ENCODE measurements around the gene MFSD2B.

MFSD2B gene

DNA sequence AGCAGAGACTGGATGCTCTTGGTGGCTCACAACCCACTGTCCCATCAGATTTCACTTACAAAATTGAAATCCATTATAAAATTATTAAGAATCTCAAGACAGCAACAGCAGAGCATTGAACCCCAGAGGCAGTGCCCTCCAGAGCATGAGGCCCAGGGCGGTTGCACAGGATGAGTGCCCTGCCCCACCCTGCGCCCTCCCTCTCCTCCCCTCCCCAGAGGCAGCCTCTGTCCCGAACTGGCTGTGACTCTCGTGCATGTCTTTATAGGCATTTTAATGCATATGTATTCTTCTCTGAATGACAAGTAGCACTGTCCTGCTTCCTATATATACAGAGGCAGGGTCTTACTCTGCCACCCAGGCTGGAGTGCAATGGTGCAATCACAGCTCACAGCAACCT lies 10.4 kb downstream of the MFSD2B start:
- no peak overlapping the region for H3K4me3 ChIP-seq (ENCODE audit: low read depth, low read length)
- DNase-seq (ENCODE audit: low read depth) = no peak
- TF ChIP-seq, protein P1, sequence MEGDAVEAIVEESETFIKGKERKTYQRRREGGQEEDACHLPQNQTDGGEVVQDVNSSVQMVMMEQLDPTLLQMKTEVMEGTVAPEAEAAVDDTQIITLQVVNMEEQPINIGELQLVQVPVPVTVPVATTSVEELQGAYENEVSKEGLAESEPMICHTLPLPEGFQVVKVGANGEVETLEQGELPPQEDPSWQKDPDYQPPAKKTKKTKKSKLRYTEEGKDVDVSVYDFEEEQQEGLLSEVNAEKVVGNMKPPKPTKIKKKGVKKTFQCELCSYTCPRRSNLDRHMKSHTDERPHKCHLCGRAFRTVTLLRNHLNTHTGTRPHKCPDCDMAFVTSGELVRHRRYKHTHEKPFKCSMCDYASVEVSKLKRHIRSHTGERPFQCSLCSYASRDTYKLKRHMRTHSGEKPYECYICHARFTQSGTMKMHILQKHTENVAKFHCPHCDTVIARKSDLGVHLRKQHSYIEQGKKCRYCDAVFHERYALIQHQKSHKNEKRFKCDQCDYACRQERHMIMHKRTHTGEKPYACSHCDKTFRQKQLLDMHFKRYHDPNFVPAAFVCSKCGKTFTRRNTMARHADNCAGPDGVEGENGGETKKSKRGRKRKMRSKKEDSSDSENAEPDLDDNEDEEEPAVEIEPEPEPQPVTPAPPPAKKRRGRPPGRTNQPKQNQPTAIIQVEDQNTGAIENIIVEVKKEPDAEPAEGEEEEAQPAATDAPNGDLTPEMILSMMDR (conservative IDR thresholded peaks at IDR 0.05; ENCODE audit: low read depth, low read length) = no peak

DNA sequence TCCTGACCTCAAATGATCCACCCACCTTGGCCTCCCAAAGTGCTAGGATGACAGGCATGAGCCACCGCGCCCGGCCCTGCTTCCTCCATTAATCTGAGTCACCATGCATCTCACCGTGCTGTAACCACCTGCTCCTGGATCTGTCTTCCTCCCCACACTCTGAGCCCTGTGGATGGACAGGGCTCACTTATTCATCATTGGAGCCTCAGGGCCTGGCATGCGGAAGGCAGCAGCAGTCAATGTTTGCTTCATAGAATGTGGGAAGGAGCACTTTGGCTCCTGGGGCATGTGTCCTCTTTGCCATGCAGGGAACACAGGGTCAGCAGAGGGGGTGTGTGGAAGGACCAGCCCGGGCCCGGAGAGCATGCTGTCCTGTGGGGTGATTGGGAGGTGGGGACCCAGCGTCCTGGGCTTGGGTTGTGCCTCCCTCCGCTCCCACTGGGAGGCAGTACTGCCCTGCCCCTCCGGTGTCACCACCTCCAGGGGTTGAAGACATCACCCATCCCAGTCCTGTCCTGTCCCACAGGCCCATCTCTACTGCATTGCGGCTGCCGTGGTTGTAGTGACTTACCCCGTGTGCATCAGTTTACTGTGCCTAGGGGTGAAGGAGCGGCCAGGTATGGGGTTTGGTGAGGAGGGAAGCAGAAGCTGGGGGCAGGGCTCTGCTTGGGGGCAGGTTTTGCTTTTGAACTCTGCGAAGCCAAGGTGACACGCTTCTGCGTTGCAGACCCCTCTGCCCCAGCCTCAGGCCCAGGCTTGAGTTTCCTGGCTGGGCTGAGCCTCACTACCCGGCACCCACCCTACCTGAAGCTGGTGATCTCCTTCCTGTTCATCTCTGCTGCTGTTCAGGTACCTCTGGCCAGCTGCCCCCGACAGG lies 11.5 kb downstream of the MFSD2B start:
- TF ChIP-seq, protein P1 (conservative IDR thresholded peaks at IDR 0.05; ENCODE audit: low read depth, low read length) = peak; percentile 40
- H3K4me3 ChIP-seq (ENCODE audit: low read depth, low read length) = no peak overlapping the region
- no peak for DNase-seq (ENCODE audit: low read depth)

DNA sequence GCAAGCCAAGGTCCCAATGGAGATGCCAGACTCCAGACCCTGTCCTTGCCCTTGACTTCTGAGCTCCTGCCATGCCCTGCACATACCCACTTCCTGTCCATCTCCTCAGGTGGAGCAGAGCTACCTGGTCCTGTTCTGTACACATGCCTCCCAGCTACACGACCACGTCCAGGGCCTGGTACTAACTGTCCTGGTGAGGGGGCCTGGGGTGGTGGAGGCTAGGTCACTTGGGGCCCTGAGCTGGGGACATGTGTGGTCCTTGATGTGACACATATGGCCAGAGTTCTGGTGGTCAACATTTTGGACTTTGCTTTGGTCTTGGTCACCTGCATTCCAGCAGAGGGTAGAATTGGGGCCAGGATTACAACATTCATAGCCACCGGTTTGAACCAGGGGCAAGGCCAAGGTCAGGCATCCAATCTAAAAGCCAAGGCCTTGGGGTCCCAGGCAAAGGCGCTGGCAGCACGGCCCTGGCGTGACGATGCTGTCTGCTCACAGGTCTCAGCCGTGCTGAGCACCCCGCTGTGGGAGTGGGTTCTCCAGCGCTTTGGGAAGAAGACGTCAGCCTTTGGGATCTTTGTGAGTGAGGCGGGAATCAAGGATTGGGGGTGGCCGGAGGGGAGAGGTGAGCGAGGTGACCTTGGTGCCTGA lies 12.6 kb downstream of the MFSD2B start:
- no peak for DNase-seq (ENCODE audit: low read depth)
- no peak overlapping the region for H3K4me3 ChIP-seq (ENCODE audit: low read depth, low read length)

DNA sequence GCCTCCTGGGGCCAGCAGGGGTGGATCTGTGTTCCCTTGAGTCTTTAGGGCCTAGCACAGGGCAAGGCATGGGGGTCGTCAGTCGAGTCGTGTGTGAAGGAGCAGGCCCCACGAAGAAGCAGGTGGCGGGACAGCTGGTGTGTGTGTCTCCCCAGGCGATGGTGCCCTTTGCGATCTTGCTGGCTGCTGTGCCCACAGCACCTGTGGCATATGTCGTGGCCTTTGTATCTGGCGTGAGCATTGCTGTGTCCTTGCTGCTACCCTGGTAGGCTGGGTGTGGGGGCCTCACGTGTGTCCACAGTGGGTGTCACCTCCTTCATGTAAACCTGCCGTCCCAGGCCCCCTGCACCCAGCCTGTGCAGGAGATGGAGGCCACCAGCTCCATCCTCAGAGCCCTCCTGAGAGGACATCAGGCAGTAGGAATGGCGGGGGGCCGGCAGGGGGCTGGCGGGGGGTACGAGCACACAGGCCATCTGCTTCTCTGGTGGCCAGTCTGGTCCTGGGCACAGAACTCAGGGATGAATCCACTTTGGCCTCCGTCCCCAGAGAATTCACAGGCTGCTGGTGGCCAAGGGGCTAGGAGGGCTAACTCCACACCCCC lies 13.2 kb downstream of the MFSD2B start:
- TF ChIP-seq, protein P1 (conservative IDR thresholded peaks at IDR 0.05; ENCODE audit: low read depth, low read length) = no peak
- no peak for DNase-seq (ENCODE audit: low read depth)
- H3K4me3 ChIP-seq (ENCODE audit: low read depth, low read length) = no peak overlapping the region

More for the DNA sequence above, 12.6 kb downstream of the MFSD2B start:
- TF ChIP-seq, protein P1 (conservative IDR thresholded peaks at IDR 0.05; ENCODE audit: low read depth, low read length) = no peak

DNA sequence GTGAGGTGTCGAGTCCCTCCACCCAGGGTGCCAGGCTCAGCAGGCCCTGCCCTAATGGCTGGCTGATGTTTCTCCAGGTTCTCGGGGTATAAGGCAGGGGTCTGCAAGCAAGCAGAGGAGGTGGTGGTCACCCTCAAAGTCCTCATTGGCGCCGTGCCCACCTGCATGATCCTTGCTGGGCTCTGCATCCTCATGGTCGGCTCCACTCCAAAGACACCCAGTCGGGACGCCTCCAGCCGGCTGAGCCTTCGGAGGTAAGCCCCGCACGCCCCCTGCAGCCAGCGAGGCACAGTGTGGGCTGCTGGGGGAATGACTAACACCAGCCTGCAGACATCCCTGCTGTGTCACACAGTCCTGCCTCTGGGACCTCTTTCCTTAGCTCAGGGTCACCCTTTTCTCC lies 14.1 kb downstream of the MFSD2B start:
- DNase-seq (ENCODE audit: low read depth) = peak; percentile 74
- no peak overlapping the region for H3K4me3 ChIP-seq (ENCODE audit: low read depth, low read length)
- TF ChIP-seq, protein P1 (conservative IDR thresholded peaks at IDR 0.05; ENCODE audit: low read depth, low read length) = peak; percentile 78

DNA sequence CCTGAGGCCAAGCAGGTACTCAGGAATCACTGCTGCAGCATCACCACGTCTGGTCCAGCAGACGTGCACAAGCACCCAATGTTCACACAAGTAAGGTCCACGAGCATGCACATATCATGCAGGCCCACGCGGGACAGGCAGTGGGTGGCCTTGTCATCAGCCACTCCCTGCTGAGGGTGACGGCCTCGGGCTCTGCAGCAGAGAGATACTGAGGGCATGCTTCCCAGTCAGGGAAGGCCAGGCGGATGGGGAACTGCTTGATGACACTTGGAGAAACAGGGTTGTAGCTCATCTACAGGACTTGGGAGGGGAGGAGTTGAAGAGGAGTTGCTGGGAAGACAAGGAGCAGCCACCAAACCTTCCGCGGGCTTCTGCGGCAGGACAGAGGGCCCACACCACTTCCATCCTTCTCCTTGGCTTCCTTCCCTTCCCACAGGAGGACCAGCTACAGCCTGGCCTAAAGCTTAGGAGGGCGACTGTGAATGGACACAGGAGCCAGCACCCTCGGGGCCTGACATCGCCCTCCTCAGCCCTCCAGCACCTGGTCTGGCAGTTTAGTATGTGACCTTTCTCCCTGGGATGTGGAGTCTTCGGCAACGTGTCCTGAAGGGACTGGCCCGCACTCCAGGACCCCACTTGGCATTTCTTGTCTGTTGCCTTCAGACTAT lies 15.2 kb downstream of the MFSD2B start:
- TF ChIP-seq, protein P1 (conservative IDR thresholded peaks at IDR 0.05; ENCODE audit: low read depth, low read length) = no peak
- no peak overlapping the region for H3K4me3 ChIP-seq (ENCODE audit: low read depth, low read length)
- no peak for DNase-seq (ENCODE audit: low read depth)
